ENCODE data around the gene UQCR11. TPM values are rescaled to one million over a fixed set of nuclear protein-coding genes. Genes with fewer than 3 reads are reported as not detected.

UQCR11 gene
- total and polyA plus RNA-seq, 2 of the 8 experiments (the other 6 are each of a cell fraction or from before 2014, with no cell fraction given), result 162 to 171 TPM

- Histone ChIP-seq H3K27ac (ENCODE audit: low read depth, low read length) (no peak overlapping the region), H2BK12ac (ENCODE audit: low read depth, low read length) (no peak overlapping the region), H3K23ac (ENCODE audit: insufficient read length) (no peak overlapping the region), H3K4ac (replicated peaks; ENCODE audit: insufficient read length, low read depth, low read length) (no peak overlapping the region), H4K5ac (ENCODE audit: insufficient read length, low read depth, low read length) (no peak overlapping the region), H2BK5ac (ENCODE audit: low read depth, low read length) (no peak overlapping the region), H3K9me3 (ENCODE audit: insufficient read depth in 2 of 2, low read depth in 1 of 2, low read length in 1 of 2) (no peaks in the 10 kb centered on the region), H2BK15ac (ENCODE audit: low read length) (no peak overlapping the region), H2BK20ac (ENCODE audit: low read length) (no peak overlapping the region), H3K23me2 (ENCODE audit: low read depth, low read length) (no peaks in the 10 kb centered on the region), H3K4me3 (ENCODE audit: extremely low read depth in 1 of 4, insufficient read depth in 2 of 4, low read depth in 3 of 4, low read length in 4 of 4) (no peak overlapping the region), H3K18ac (ENCODE audit: extremely low read depth, low read length) (no peak overlapping the region), H3K4me1 (replicated peaks in 1 of 4; ENCODE audit: control insufficient read depth in 3 of 4, insufficient read depth in 4 of 4, low read length in 3 of 4) (peaks cover 0 to 3% (median 0%) of the 10 kb centered on the region in 4 experiments; a peak in 3 of 7 replicates), H3K36me3 (ENCODE audit: control insufficient read depth in 2 of 4, insufficient read depth in 4 of 4, low read length in 3 of 4) (peaks cover 12 to 45% (median 36%) of the 10 kb centered on the region in 4 experiments), H3K79me1 (ENCODE audit: low read depth, low read length) (peaks cover 10% of the 10 kb centered on the region; the same call in 1 of the 2 replicates), H3K56ac (replicated peaks; ENCODE audit: insufficient read length, low read depth, low read length) (no peak overlapping the region), H2AFZ (ENCODE audit: low read length) (no peak overlapping the region), H3K27me3 (replicated peaks in 1 of 4; ENCODE audit: control insufficient read depth in 3 of 4, extremely low read depth in 1 of 4, insufficient read depth in 3 of 4, low read length in 3 of 4) (no peaks in the 10 kb centered on the region), H3K14ac (ENCODE audit: insufficient read length) (no peak overlapping the region), H3K4me2 (ENCODE audit: insufficient read depth in 1 of 2, low read depth in 2 of 2, low read length in 2 of 2) (no peak overlapping the region), H2BK120ac (replicated peaks; ENCODE audit: low read depth, low read length) (no peak overlapping the region), H4K8ac (ENCODE audit: extremely low read depth, insufficient read depth, low read length) (no peak overlapping the region), H2AK5ac (ENCODE audit: low read depth, low read length) (no peak overlapping the region), H3K9ac (replicated peaks in 1 of 4; ENCODE audit: extremely low read depth in 1 of 4, low read depth in 3 of 4, low read length in 3 of 4) (no peak overlapping the region), H4K20me1 (replicated peaks in 1 of 2; ENCODE audit: control insufficient read depth in 1 of 2, insufficient read depth in 2 of 2, low read length in 2 of 2) (peaks cover 23 to 26% of the 10 kb centered on the region in 2 experiments), H3K79me2 (ENCODE audit: control insufficient read depth in 1 of 2, insufficient read depth in 2 of 2, low read length in 2 of 2) (peaks cover 0 to 8% of the 10 kb centered on the region in 2 experiments; a peak in 1 of 4 replicates), H4K91ac (replicated peaks; ENCODE audit: insufficient read length, low read length) (no peak overlapping the region)
- POLR2A ChIA-PET (ENCODE audit: partially characterized antibody), result interaction anchor here (0.8 to 1.0 kb wide), 2 partner anchors 12 to 14 kb away, joined by 3 to 4 read pairs; no protein-coding TSS in a partner anchor
- FAIRE-seq (no peak), DNase-seq (ENCODE audit: low read depth in 1 of 2, low spot score in 2 of 2) (no peak)
- CTCF ChIA-PET (ENCODE audit: partially characterized antibody), result interaction anchor here (0.6 to 1.0 kb wide), 2 partner anchors 10 to 1673 kb away, joined by 3 read pairs; no protein-coding TSS in a partner anchor
- WGBS, 2 experiments (ENCODE audit: extremely low coverage in 1 of 2, insufficient coverage in 1 of 2, insufficient read length in 1 of 2, insufficient replicate concordance in 2 of 2, low coverage in 1 of 2, low lambda C conversion rate in 2 of 2, missing lambda C conversion rate in 1 of 2), result 95% methylated on average over 12 of the region's 17 CpGs; no CpG with 5 or more reads in 1 of the 2 experiments
Measured at GRCh38 chr19:1627194-1627593, 21.9 kb upstream of the UQCR11 start.
